ENCODE results near the gene IPO4.

GRCh38 chr14:24206260-24207103, 17.9 kb upstream of the IPO4 start:
- TF ChIP-seq CTCF (IDR thresholded peaks at IDR 0.05; ENCODE audit: low read depth, low read length, missing input control): no peak
- no peak for TF ChIP-seq REST (IDR thresholded peaks at IDR 0.05)
- no peak for TF ChIP-seq MAX (IDR thresholded peaks at IDR 0.05)
- no peak for TF ChIP-seq RAD21 (IDR thresholded peaks at IDR 0.05)
- no peak for TF ChIP-seq GABPA (IDR thresholded peaks at IDR 0.05 in 1 of 2, conservative IDR thresholded peaks at IDR 0.05 in 1 of 2)
- no peak for TF ChIP-seq ATF3 (IDR thresholded peaks at IDR 0.05)
- no peak for TF ChIP-seq YY1 (IDR thresholded peaks at IDR 0.05)
- TF ChIP-seq TAF1 (conservative IDR thresholded peaks at IDR 0.05): no peak
- TF ChIP-seq FOXA2 (IDR thresholded peaks at IDR 0.05): no peak
- no peak for TF ChIP-seq HNF4G (IDR thresholded peaks at IDR 0.05)
- no peak for TF ChIP-seq JUND (IDR thresholded peaks at IDR 0.05)

All from liver (tissue), 3 donors.